B cell (primary cell): ENCODE results near the gene TPO. TPM values are rescaled to one million over a fixed set of nuclear protein-coding genes. Genes with fewer than 3 reads are reported as not detected.

ENCODE experiments used
- ATAC-seq: fragments of 200-7000 bp; cut with Tn5 transposase; one replicate; pipeline ENCODE4 v1.10.0; 2021; ENCODE audit warnings: low read depth, mild to moderate bottlenecking, moderate number of reproducible peaks, moderate library complexity
- CTCF ChIA-PET: fragments of 350-600 bp; sonication (Branson Sonifier 250); formaldehyde crosslinking; loops from one replicate; lab custom pipeline; 2021; ENCODE audit warnings: antibody characterized with exemption, inconsistent platforms; lab: Charles Lee
- POLR2A ChIA-PET: fragments of 350-600 bp; sonication (Branson Sonifier 250); formaldehyde crosslinking; loops from one replicate; lab custom pipeline; 2021; ENCODE audit warnings: antibody characterized with exemption; lab: Charles Lee
- DNase-seq: peaks from one replicate; pipeline ENCODE4 v3.0.0; 2013
- H2AFZ ChIP-seq: 2 replicates; pipeline ENCODE4 v1.6.1; 2012; ENCODE audit warnings: mild to moderate bottlenecking, low read depth, low read length; ENCODE audit not compliant: insufficient read depth, poor library complexity, severe bottlenecking
- H3K27ac ChIP-seq, 2 donors: 1 replicate in 1 of 2; 2 replicates in 1 of 2; pipeline ENCODE4 v1.5.1; 2012 to 2013; ENCODE audit warnings: low read length in 2 of 2, mild to moderate bottlenecking in 2 of 2, moderate library complexity in 1 of 2
- H3K27me3 ChIP-seq, 4 experiments: fragments of 200-600 bp in 1 of 4; sonication (generic) in 1 of 4; replicated peaks in 1 of 4; 1 replicate in 2 of 4; 2 replicates in 2 of 4; pipeline versions ENCODE4 v1.6.1 to v1.7.0; 2013 to 2016; ENCODE audit warnings: low read length in 3 of 4, mild to moderate bottlenecking in 2 of 4, mixed read lengths in 1 of 4, moderate library complexity in 1 of 4; ENCODE audit not compliant: insufficient read depth in 4 of 4, control insufficient read depth in 3 of 4; ENCODE audit errors: control extremely low read depth in 1 of 4
- H3K36me3 ChIP-seq, 2 experiments: replicated peaks in 1 of 2; 1 replicate in 1 of 2; 2 replicates in 1 of 2; pipeline versions ENCODE4 v1.6.1 to v1.7.1; 2013; ENCODE audit warnings: low read length in 1 of 2; ENCODE audit not compliant: insufficient read depth in 2 of 2, control insufficient read depth in 1 of 2; ENCODE audit errors: control extremely low read depth in 1 of 2, extremely low read depth in 1 of 2
- H3K4me1 ChIP-seq, 2 donors: fragments of 200-600 bp in 1 of 2; sonication (generic) in 1 of 2; 1 replicate in 1 of 2; 2 replicates in 1 of 2; pipeline versions ENCODE4 v1.5.1 to v1.6.1; 2013 to 2017; ENCODE audit warnings: low read length in 2 of 2; ENCODE audit not compliant: control insufficient read depth in 2 of 2, insufficient read depth in 2 of 2
- H3K4me2 ChIP-seq: replicated peaks from 2 replicates; pipeline ENCODE3; 2012; ENCODE audit warnings: mild to moderate bottlenecking, low read depth, low read length; ENCODE audit not compliant: poor library complexity, severe bottlenecking
- H3K4me3 ChIP-seq, 5 experiments: fragments of 200-600 bp in 1 of 5; sonication (generic) in 1 of 5; 1 replicate in 3 of 5; 2 replicates in 2 of 5; pipeline versions ENCODE4 v1.5.1 to v1.7.0; 2011 to 2016; ENCODE audit warnings: low read length in 4 of 5, mild to moderate bottlenecking in 4 of 5, low read depth in 2 of 5, control low read depth in 1 of 5, moderate library complexity in 1 of 5; ENCODE audit not compliant: insufficient read depth in 1 of 5; ENCODE audit errors: control extremely low read depth in 1 of 5, extremely low read depth in 1 of 5
- H3K79me2 ChIP-seq: fragments of 200-600 bp; sonication (generic); one replicate; pipeline ENCODE4 v1.6.0; 2016; ENCODE audit warnings: low read length; ENCODE audit not compliant: control insufficient read depth, insufficient read depth
- H3K9ac ChIP-seq: fragments of 200-600 bp; sonication (generic); 2 replicates; pipeline ENCODE4 v1.6.1; 2017; ENCODE audit warnings: mild to moderate bottlenecking, low read length, moderate library complexity
- H3K9me3 ChIP-seq, 3 donors: one replicate each; pipeline versions ENCODE4 v1.6.1 to v1.7.1; 2013; ENCODE audit warnings: low read length in 2 of 3; ENCODE audit not compliant: control insufficient read depth in 2 of 3, insufficient read depth in 1 of 3; ENCODE audit errors: control extremely low read depth in 1 of 3
- H4K20me1 ChIP-seq: 2 replicates; pipeline ENCODE4 v1.6.0; 2012; ENCODE audit warnings: mild to moderate bottlenecking, low read length; ENCODE audit not compliant: insufficient read depth, control insufficient read depth, poor library complexity, severe bottlenecking
- H3K27ac Mint-ChIP-seq: one replicate; pipeline ENCODE4 v1.8.0; 2021; ENCODE audit warnings: mixed read lengths
- H3K27me3 Mint-ChIP-seq: one replicate; pipeline ENCODE4 v1.8.0; 2021; ENCODE audit warnings: mixed read lengths
- H3K4me1 Mint-ChIP-seq: one replicate; pipeline ENCODE4 v1.8.0; 2021; ENCODE audit warnings: mixed read lengths
- H3K4me3 Mint-ChIP-seq: one replicate; pipeline ENCODE4 v1.8.0; 2021; ENCODE audit warnings: mixed read lengths
- H3K9me3 Mint-ChIP-seq: one replicate; pipeline ENCODE4 v1.8.0; 2022; ENCODE audit warnings: mixed read lengths; ENCODE audit not compliant: insufficient read depth
- EZH2 ChIP-seq: IDR thresholded peaks from 2 replicates; pipeline ENCODE4 v1.6.1; 2012; ENCODE audit warnings: borderline replicate concordance, low read depth, mild to moderate bottlenecking, moderate library complexity, low read length; ENCODE audit not compliant: insufficient read depth, poor library complexity, severe bottlenecking
- WGBS: methylation state at CpG from one replicate; pipeline ENCODE4 v1.1.5; 2013; ENCODE audit warnings: missing lambda C conversion rate; ENCODE audit not compliant: insufficient coverage; 5-methylcytosine and 5-hydroxymethylcytosine counted together
- intact Hi-C: fragments of 100-400 bp; cut with micrococcal nuclease; formaldehyde crosslinking; loops from one replicate; pipeline ENCODE4 v1.10.0; 2022
- polyA plus RNA-seq: library from polyadenylated mRNA; depleted of rRNA; stranded (reverse); fragments of >200 nt; gene quantifications from 2 replicates; pipeline ENCODE4 v1.2.3, GENCODE V29; 2012
- total RNA-seq, 2 donors: library from RNA; stranded (reverse); fragments of 120-200 nt in 1 of 2; gene quantifications; 1 replicate in 1 of 2; 2 replicates in 1 of 2; pipeline versions ENCODE4 v1.2.3 to v1.2.4, GENCODE V29; 2013 to 2022
- TF ChIP-seq, protein P1 (sequence below): fragments of 200-600 bp; IDR thresholded peaks from one replicate; pipeline ENCODE4 v1.8.0; 2022; ENCODE audit warnings: antibody characterized with exemption, mild to moderate bottlenecking

TPO gene
- total and polyA plus RNA-seq, 2 donors (not counting 1 experiment from before 2014, with no cell fraction given), result not detected

DNA sequence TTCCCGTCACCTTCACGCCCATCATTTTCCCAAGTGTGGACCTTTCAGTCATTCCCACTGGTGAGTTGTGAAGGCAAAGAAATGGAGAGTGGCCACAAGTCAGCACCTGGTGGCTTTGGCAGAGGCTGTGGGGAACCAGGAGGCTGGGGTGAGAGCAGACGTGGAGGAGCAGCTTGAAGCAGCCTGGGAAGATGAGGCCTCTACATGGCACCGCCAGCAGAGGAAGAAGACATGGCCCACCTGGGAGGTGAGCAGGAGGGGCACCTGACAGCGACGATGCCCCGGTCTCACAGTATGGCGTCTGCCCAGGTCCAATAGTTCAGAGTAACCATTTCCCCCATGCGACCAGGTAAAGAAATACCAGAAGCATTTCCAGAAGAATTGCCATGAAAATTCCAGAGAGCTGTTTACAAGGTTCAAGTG is 69.0 kb downstream of the TPO start:
- intact Hi-C loops, result no loop called here
- no peak overlapping the region for H3K4me3 ChIP-seq
- H3K4me2 ChIP-seq, result no peak overlapping the region
- WGBS, result 99% methylated on average over 7 of the region's 9 CpGs
- CTCF ChIA-PET, result no interaction called here
- H3K79me2 ChIP-seq, result no peaks in the 10 kb centered on the region
- no peaks in the 10 kb centered on the region for H3K36me3 ChIP-seq
- no peak overlapping the region for H3K27ac Mint-ChIP-seq
- no peak overlapping the region for H3K4me3 Mint-ChIP-seq
- H3K27me3 ChIP-seq, result no peaks in the 10 kb centered on the region
- no peaks in the 10 kb centered on the region for H3K4me1 Mint-ChIP-seq
- H3K9me3 ChIP-seq, result peaks cover 0 to 8% (median 0%) of the 10 kb centered on the region in 3 donors
- POLR2A ChIA-PET, result no interaction called here
- H3K27ac ChIP-seq, result no peak overlapping the region
- H3K9ac ChIP-seq, result no peak overlapping the region
- TF ChIP-seq, protein P1, sequence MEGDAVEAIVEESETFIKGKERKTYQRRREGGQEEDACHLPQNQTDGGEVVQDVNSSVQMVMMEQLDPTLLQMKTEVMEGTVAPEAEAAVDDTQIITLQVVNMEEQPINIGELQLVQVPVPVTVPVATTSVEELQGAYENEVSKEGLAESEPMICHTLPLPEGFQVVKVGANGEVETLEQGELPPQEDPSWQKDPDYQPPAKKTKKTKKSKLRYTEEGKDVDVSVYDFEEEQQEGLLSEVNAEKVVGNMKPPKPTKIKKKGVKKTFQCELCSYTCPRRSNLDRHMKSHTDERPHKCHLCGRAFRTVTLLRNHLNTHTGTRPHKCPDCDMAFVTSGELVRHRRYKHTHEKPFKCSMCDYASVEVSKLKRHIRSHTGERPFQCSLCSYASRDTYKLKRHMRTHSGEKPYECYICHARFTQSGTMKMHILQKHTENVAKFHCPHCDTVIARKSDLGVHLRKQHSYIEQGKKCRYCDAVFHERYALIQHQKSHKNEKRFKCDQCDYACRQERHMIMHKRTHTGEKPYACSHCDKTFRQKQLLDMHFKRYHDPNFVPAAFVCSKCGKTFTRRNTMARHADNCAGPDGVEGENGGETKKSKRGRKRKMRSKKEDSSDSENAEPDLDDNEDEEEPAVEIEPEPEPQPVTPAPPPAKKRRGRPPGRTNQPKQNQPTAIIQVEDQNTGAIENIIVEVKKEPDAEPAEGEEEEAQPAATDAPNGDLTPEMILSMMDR, result no peak
- TF ChIP-seq EZH2, result no peak
- no peaks in the 10 kb centered on the region for H3K27me3 Mint-ChIP-seq
- no peaks in the 10 kb centered on the region for H3K9me3 Mint-ChIP-seq
- H3K4me1 ChIP-seq, result no peaks in the 10 kb centered on the region
- ATAC-seq (no peak), DNase-seq (no peak)
- H2AFZ ChIP-seq, result no peak overlapping the region
- H4K20me1 ChIP-seq, result no peaks in the 10 kb centered on the region

DNA sequence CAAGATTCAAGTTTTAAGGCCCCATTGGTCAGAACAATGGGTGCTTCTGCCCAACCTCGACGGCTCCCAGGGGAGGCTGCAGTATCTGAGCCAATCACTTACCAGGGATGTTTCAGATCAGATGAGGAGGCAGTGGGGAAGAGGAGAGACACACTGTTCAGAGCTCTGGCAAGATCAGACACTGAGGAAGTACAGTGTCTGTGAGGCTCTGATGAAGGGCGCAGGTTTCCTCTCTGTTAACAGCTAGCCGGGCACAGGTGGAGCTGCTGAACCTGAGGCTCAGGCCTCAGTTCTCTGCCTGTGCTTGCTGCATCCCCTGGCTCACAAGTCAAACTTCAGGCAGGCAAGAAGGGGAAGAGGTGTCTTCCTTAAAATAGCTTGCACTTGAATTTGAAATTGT is 69.7 kb downstream of the TPO start:
- H2AFZ ChIP-seq, result no peak overlapping the region
- Mint-ChIP-seq H3K27me3 (no peaks in the 10 kb centered on the region), H3K9me3 (no peaks in the 10 kb centered on the region), H3K27ac (no peak overlapping the region), H3K4me3 (no peak overlapping the region), H3K4me1 (no peaks in the 10 kb centered on the region)
- no peak overlapping the region for H3K4me3 ChIP-seq
- H4K20me1 ChIP-seq, result no peaks in the 10 kb centered on the region
- no peak overlapping the region for H3K9ac ChIP-seq
- no peak overlapping the region for H3K4me2 ChIP-seq
- ChIA-PET POLR2A (no interaction called here), CTCF (no interaction called here)
- no peaks in the 10 kb centered on the region for H3K36me3 ChIP-seq
- H3K9me3 ChIP-seq, result peaks cover 0 to 8% (median 0%) of the 10 kb centered on the region in 3 donors
- H3K79me2 ChIP-seq, result no peaks in the 10 kb centered on the region
- DNase-seq, result no peak
- no peak for ATAC-seq
- H3K27ac ChIP-seq, result no peak overlapping the region
- H3K4me1 ChIP-seq, result no peaks in the 10 kb centered on the region
- H3K27me3 ChIP-seq, result no peaks in the 10 kb centered on the region
- 85% methylated on average over 4 of the region's 4 CpGs for WGBS
- intact Hi-C loops, result no loop called here
- TF ChIP-seq, protein P1, result no peak
- no peak for TF ChIP-seq EZH2
